Mesenchymal stem cell (in vitro differentiated cells and primary cell): ENCODE results near the gene ZNF267.

Experiments
- DNase-seq: peaks from one replicate; pipeline ENCODE4 v3.0.0-alpha.2; 2013
- H2AFZ ChIP-seq: one replicate; pipeline ENCODE4 v1.6.1; 2013; ENCODE audit warnings: low read depth, mild to moderate bottlenecking, control low read depth, inconsistent platforms, low read length, moderate library complexity
- H2AK5ac ChIP-seq: 2 replicates; pipeline ENCODE4 v1.6.1; 2013; ENCODE audit warnings: low read length, moderate library complexity, mild to moderate bottlenecking, inconsistent platforms; ENCODE audit not compliant: severe bottlenecking
- H2BK120ac ChIP-seq: one replicate; pipeline ENCODE4 v1.6.1; 2013; ENCODE audit warnings: low read depth, mild to moderate bottlenecking, inconsistent platforms, low read length, moderate library complexity
- H2BK12ac ChIP-seq, 2 experiments: one replicate each; pipeline ENCODE4 v1.6.1; 2013; ENCODE audit warnings: inconsistent platforms in 2 of 2, low read length in 2 of 2, mild to moderate bottlenecking in 2 of 2, moderate library complexity in 2 of 2, control low read depth in 1 of 2
- H2BK15ac ChIP-seq: one replicate; pipeline ENCODE4 v1.6.1; 2013; ENCODE audit warnings: mild to moderate bottlenecking, low read depth, inconsistent platforms; ENCODE audit not compliant: poor library complexity, severe bottlenecking
- H2BK5ac ChIP-seq: 2 replicates; pipeline ENCODE4 v1.6.1; 2013; ENCODE audit warnings: low read depth, mild to moderate bottlenecking, low read length, control low read depth, inconsistent platforms; ENCODE audit not compliant: poor library complexity, severe bottlenecking
- H3K14ac ChIP-seq, 2 experiments: one replicate each; pipeline ENCODE4 v1.6.1; 2013; ENCODE audit warnings: inconsistent platforms in 2 of 2, low read length in 2 of 2, control low read depth in 1 of 2, mild to moderate bottlenecking in 1 of 2, moderate library complexity in 1 of 2
- H3K18ac ChIP-seq, 2 experiments: one replicate each; pipeline ENCODE4 v1.6.1; 2013; ENCODE audit warnings: inconsistent platforms in 2 of 2, low read length in 2 of 2, control low read depth in 1 of 2, low read depth in 1 of 2, mild to moderate bottlenecking in 1 of 2
- H3K23ac ChIP-seq, 2 experiments: one replicate each; pipeline ENCODE4 v1.6.1; 2013; ENCODE audit warnings: inconsistent platforms in 2 of 2, low read length in 2 of 2, mild to moderate bottlenecking in 2 of 2, moderate library complexity in 2 of 2, control low read depth in 1 of 2
- H3K27ac ChIP-seq: 2 replicates; pipeline ENCODE4 v1.5.1; 2013; ENCODE audit warnings: mild to moderate bottlenecking, moderate library complexity, low read length, control low read depth, inconsistent platforms; ENCODE audit not compliant: poor library complexity, severe bottlenecking
- H3K27me3 ChIP-seq, 2 experiments: 2 replicates each; pipeline versions ENCODE4 v1.6.1 to v1.7.0; 2013; ENCODE audit warnings: low read length in 2 of 2, mild to moderate bottlenecking in 2 of 2, moderate library complexity in 2 of 2, control low read depth in 1 of 2, inconsistent platforms in 1 of 2; ENCODE audit not compliant: control insufficient read depth in 1 of 2, insufficient read depth in 1 of 2
- H3K36me3 ChIP-seq, 2 experiments: 2 replicates each; pipeline versions ENCODE4 v1.6.1 to v1.7.0; 2013; ENCODE audit warnings: low read length in 2 of 2, control low read depth in 1 of 2, inconsistent platforms in 1 of 2, low read depth in 1 of 2, mild to moderate bottlenecking in 1 of 2; ENCODE audit not compliant: insufficient read depth in 2 of 2, control insufficient read depth in 1 of 2
- H3K4ac ChIP-seq, 2 experiments: one replicate each; pipeline ENCODE4 v1.6.1; 2013; ENCODE audit warnings: inconsistent platforms in 2 of 2, low read length in 2 of 2, mild to moderate bottlenecking in 2 of 2, moderate library complexity in 2 of 2, control low read depth in 1 of 2, low read depth in 1 of 2
- H3K4me1 ChIP-seq: 2 replicates; pipeline ENCODE4 v1.6.1; 2013; ENCODE audit warnings: low read depth, low read length, control low read depth; ENCODE audit not compliant: control insufficient read depth, insufficient read depth
- H3K4me2 ChIP-seq: 2 replicates; pipeline ENCODE4 v1.6.1; 2013; ENCODE audit warnings: low read length, mild to moderate bottlenecking, inconsistent platforms; ENCODE audit not compliant: poor library complexity, severe bottlenecking
- H3K4me3 ChIP-seq, 2 experiments: 2 replicates each; pipeline versions ENCODE4 v1.5.1 to v1.7.0; 2013; ENCODE audit warnings: low read length in 2 of 2, mild to moderate bottlenecking in 2 of 2, control low read depth in 1 of 2, low read depth in 1 of 2; ENCODE audit not compliant: insufficient read depth in 1 of 2
- H3K79me1 ChIP-seq: replicated peaks from 2 replicates; pipeline ENCODE4 v1.6.1; 2013; ENCODE audit warnings: mild to moderate bottlenecking, control low read depth, low read length, inconsistent platforms; ENCODE audit not compliant: poor library complexity, severe bottlenecking
- H3K9ac ChIP-seq: 2 replicates; pipeline ENCODE4 v1.7.0; 2013; ENCODE audit warnings: mild to moderate bottlenecking, low read length, moderate library complexity
- H3K9me3 ChIP-seq: 2 replicates; pipeline ENCODE4 v1.7.0; 2013; ENCODE audit warnings: mild to moderate bottlenecking, low read length; ENCODE audit not compliant: control insufficient read depth
- H4K8ac ChIP-seq: one replicate; pipeline ENCODE4 v1.6.1; 2013; ENCODE audit warnings: inconsistent platforms, mild to moderate bottlenecking, low read length, moderate library complexity
- H4K91ac ChIP-seq: one replicate; pipeline ENCODE4 v1.6.1; 2013; ENCODE audit warnings: mild to moderate bottlenecking, low read length, inconsistent platforms
- WGBS: methylation state at CpG from one replicate; pipeline ENCODE4 v1.1.7; 2013; ENCODE audit warnings: mixed read lengths; 5-methylcytosine and 5-hydroxymethylcytosine counted together

Gene ZNF267

GRCh38 chr16:31862761-31863160, 10.8 kb upstream of the ZNF267 start:
- Histone ChIP-seq H2AK5ac (no peak overlapping the region), H3K18ac (no peak overlapping the region), H3K4me3 (no peak overlapping the region), H3K14ac (no peak overlapping the region), H4K91ac (no peak overlapping the region), H4K8ac (no peak overlapping the region), H2BK12ac (no peak overlapping the region), H3K4me1 (no peaks in the 10 kb centered on the region), H3K27ac (no peak overlapping the region), H3K9me3 (no peaks in the 10 kb centered on the region), H2AFZ (no peak overlapping the region), H2BK15ac (no peak overlapping the region), H3K4me2 (no peak overlapping the region), H3K4ac (no peak overlapping the region), H3K9ac (no peak overlapping the region), H2BK120ac (no peak overlapping the region), H3K79me1 (no peaks in the 10 kb centered on the region), H3K27me3 (peaks cover 15 to 43% of the 10 kb centered on the region in 2 experiments), H3K23ac (no peak overlapping the region), H2BK5ac (no peak overlapping the region), H3K36me3 (no peaks in the 10 kb centered on the region)
- WGBS = 96% methylated on average over 2 of the region's 3 CpGs
- DNase-seq = no peak

- no peak overlapping the region for H3K4me3 ChIP-seq
- no peak overlapping the region for H3K27ac ChIP-seq
- H3K14ac ChIP-seq = no peak overlapping the region
- no peak overlapping the region for H2BK5ac ChIP-seq
- H3K4me2 ChIP-seq = no peak overlapping the region
- H3K4me1 ChIP-seq = peaks cover 7% of the 10 kb centered on the region
- peaks cover 0 to 17% of the 10 kb centered on the region in 2 experiments for H3K27me3 ChIP-seq
- no peak overlapping the region for H2BK12ac ChIP-seq
- no peak overlapping the region for H3K4ac ChIP-seq
- no peak overlapping the region for H4K8ac ChIP-seq
- WGBS = no CpG with 5 or more reads among the region's 3 CpGs
- H2AFZ ChIP-seq = no peak overlapping the region
- no peaks in the 10 kb centered on the region for H3K36me3 ChIP-seq
- no peak overlapping the region for H2AK5ac ChIP-seq
- DNase-seq = no peak
- no peak overlapping the region for H4K91ac ChIP-seq
- H2BK15ac ChIP-seq = no peak overlapping the region
- no peak overlapping the region for H2BK120ac ChIP-seq
- no peak overlapping the region for H3K18ac ChIP-seq
- H3K79me1 ChIP-seq = peaks cover 2% of the 10 kb centered on the region
- H3K9ac ChIP-seq = peak overlapping the region; percentile 81
- no peaks in the 10 kb centered on the region for H3K9me3 ChIP-seq
- H3K23ac ChIP-seq = no peak overlapping the region
These were observed 5.4 kb upstream of the ZNF267 start for GRCh38 chr16:31868164-31868563.

GRCh38 chr16:31868691-31869167, 4.9 kb upstream of the ZNF267 start:
- Histone ChIP-seq H2BK12ac (no peak overlapping the region), H3K36me3 (no peaks in the 10 kb centered on the region), H4K91ac (no peak overlapping the region), H2BK120ac (no peak overlapping the region), H3K18ac (peak overlapping the region in 1 of 2 experiments; percentile 16), H2BK5ac (no peak overlapping the region), H3K4me2 (no peak overlapping the region), H2BK15ac (no peak overlapping the region), H3K9me3 (no peaks in the 10 kb centered on the region), H3K23ac (no peak overlapping the region), H2AFZ (no peak overlapping the region), H3K4me3 (peak overlapping the region in 1 of 2 experiments; percentile 65), H4K8ac (no peak overlapping the region), H3K27ac (no peak overlapping the region), H3K27me3 (peaks cover 0 to 12% of the 10 kb centered on the region in 2 experiments), H2AK5ac (no peak overlapping the region), H3K4ac (no peak overlapping the region), H3K79me1 (peaks cover 2% of the 10 kb centered on the region), H3K4me1 (peaks cover 7% of the 10 kb centered on the region), H3K9ac (peak overlapping the region; percentile 81), H3K14ac (no peak overlapping the region)
- DNase-seq = peak; percentile 76
- 14% methylated on average over 7 of the region's 8 CpGs for WGBS

- no peak overlapping the region for H3K23ac ChIP-seq
- H2BK120ac ChIP-seq = peak overlapping the region; percentile 66
- H3K4me2 ChIP-seq = no peak overlapping the region
- no peak overlapping the region for H2AK5ac ChIP-seq
- WGBS = 50% methylated on average over 3 of the region's 4 CpGs
- no peak overlapping the region for H3K18ac ChIP-seq
- H3K9ac ChIP-seq = peak overlapping the region; percentile 81
- peaks cover 2% of the 10 kb centered on the region for H3K79me1 ChIP-seq
- H3K27ac ChIP-seq = no peak overlapping the region
- H2BK12ac ChIP-seq = peak overlapping the region in 1 of 2 experiments; percentile 60
- peak overlapping the region; percentile 19 for H4K8ac ChIP-seq
- no peak overlapping the region for H2BK15ac ChIP-seq
- peak overlapping the region in 1 of 2 experiments; percentile 12 for H3K4me3 ChIP-seq
- DNase-seq = peak; percentile 84
- peak overlapping the region; percentile 41 for H4K91ac ChIP-seq
- H3K36me3 ChIP-seq = no peaks in the 10 kb centered on the region
- H3K27me3 ChIP-seq = peaks cover 0 to 3% of the 10 kb centered on the region in 2 experiments
- H3K4me1 ChIP-seq = peaks cover 7% of the 10 kb centered on the region
- H3K9me3 ChIP-seq = no peaks in the 10 kb centered on the region
- no peak overlapping the region for H2BK5ac ChIP-seq
- peak overlapping the region in 1 of 2 experiments; percentile 11 for H3K4ac ChIP-seq
- H2AFZ ChIP-seq = peak overlapping the region; percentile 75
- H3K14ac ChIP-seq = no peak overlapping the region
These were observed 4.0 kb upstream of the ZNF267 start for GRCh38 chr16:31869511-31870201.
